ENCODE measurements around the gene C4A.
"Not testable (repeated sequence)": the region's sequence is repeated elsewhere in the genome, so short reads cannot be mapped to it uniquely, and the experiment has no call there.

Gene C4A

DNA sequence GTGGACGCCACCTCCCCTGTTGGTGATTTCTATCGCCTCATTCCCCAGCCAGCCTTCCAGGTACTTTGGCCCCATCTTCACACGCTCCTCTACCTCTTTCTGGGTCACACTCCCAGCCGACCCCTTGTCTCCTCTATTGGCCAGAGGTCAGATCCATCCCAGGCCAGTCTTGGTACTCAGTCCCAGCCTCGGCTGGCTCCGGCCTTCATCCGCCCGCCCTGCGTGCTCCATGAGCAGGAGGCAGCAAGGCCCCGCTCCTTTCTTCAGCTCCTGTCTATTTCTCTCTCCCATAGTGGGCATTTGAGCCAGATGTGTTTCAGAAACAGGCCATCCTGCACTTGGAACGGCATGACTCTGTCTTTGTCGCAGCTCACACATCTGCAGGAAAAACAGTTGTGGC is 20.2 kb upstream of the C4A start:
- no peak for DNase-seq

GRCh38 chr6:31963921-31964320 is 17.9 kb upstream of the C4A start:
- no peak for DNase-seq

DNA sequence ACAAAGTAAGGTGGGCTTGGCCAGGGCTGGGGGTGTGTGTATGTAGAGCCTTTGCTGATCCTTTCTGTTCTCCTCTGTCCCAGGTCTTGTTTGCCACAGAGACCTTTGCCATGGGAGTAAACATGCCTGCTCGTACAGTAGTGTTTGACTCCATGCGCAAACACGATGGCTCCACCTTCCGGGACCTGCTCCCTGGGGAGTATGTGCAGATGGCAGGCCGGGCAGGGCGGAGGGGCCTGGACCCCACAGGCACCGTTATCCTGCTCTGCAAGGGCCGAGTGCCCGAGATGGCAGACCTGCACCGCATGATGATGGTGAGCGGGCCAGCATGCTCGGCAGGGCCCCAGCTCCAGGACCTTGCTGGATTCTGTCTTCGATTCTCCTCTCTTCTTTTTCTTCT is 16.2 kb upstream of the C4A start:
- no peak for DNase-seq

DNA sequence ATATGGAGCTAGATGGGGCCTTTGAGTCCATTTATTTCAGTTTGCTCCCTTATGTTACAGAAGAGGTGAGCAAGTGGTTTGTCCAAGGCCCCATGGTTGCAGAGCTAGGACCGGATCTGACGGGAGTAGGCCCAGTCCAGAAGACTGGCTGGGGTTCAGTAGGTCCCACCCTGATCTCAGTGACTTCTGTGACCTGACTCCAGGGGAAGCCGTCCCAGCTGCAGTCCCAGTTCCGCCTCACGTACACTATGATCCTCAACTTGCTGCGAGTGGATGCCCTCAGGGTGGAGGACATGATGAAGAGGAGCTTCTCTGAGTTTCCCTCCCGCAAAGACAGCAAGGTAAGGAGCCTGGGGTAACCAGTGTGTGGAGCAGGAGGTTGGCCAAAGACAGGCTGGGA is 15.4 kb upstream of the C4A start:
- no peak for DNase-seq

- no peak for DNase-seq
Observed at GRCh38 chr6:31966997-31967925, 14.6 kb upstream of the C4A start.

DNA sequence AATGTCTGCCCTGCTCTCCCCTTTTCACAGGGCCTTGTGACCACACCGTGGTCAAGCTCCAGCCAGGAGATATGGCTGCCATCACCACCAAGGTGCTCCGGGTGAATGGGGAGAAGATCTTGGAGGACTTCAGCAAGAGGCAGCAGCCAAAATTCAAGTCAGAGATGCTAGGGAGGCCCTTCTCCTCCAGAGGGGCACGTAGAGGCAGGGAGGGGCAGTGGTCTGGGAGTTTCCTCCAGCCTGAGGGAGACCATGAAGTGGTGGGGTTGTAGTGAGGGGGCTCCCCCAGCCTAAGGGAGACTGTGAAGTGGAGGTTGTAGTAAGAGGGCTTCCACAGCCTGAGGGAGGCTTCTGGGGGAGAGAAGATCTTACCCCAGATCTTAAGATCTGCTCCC is 13.9 kb upstream of the C4A start:
- DNase-seq: no peak

DNA sequence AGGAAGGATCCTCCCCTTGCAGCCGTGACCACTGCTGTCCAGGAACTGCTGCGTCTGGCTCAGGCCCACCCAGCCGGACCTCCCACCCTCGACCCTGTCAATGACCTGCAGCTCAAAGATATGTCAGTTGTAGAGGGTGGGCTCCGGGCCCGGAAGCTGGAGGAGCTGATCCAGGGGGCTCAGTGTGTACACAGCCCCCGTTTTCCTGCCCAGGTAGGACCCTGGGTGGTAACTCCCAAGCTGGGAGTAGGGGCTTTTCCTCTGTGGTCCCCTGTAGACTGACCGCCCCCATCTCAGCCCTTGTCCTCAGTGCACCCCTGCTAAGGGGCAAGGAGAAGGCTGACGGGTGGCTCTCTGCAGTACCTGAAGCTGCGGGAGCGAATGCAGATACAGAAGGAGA is 13.5 kb upstream of the C4A start:
- DNase-seq: no peak

GRCh38 chr6:31968791-31969711 is 12.8 kb upstream of the C4A start:
- no peak for DNase-seq

GRCh38 chr6:31969712-31970603 is 11.9 kb upstream of the C4A start:
- no peak for DNase-seq

GRCh38 chr6:31970604-31971271 is 11.1 kb upstream of the C4A start:
- no peak for DNase-seq

DNA sequence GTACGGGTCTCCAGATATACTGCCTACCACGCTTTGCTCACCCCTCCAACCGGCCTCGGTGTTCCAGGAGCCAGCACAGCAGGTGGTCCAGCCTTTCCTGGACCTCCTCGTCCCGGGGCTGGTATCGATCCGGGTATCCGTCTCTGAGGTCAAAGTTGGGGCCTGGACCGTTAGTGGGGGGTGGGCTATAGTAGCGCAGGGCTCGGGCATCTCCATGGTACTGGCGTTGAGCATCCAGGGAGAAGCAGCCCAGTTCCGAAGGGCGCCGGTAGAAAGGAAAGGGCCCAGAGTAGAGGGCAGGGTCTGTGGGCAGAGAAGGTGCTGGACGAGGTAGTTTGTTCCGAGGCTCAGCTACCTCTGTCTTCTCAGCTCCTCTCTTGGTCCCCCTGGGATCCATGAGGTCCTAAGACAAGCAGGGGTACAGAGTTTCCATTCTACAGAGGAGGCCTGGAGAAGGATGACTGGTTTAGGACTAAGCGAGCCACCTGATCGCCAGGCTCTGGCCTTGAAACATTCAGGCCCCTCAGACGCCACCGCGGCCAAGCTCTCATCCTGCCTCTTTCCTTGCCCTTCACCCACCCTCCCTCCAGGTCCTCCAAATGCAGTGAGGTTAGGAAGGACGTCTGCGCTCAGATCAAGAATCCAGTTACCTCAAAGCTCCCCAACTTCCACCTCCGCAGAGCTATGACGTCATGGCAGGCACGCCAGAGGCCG is 10.4 kb upstream of the C4A start:
- DNase-seq: no peak

GRCh38 chr6:31971993-31972708 is 9.7 kb upstream of the C4A start, which contains the start of gene DXO:
Gene DXO (minus strand): TSS chr6:31972138. CDS start chr6:31971675, 463 bp downstream.
- peak; percentile 96 to 99 (median 98) for DNase-seq

GRCh38 chr6:31972709-31973350 is 9.0 kb upstream of the C4A start:
- DNase-seq: peak in 3 of 4 experiments; percentile 24 to 36 (median 35)

DNA sequence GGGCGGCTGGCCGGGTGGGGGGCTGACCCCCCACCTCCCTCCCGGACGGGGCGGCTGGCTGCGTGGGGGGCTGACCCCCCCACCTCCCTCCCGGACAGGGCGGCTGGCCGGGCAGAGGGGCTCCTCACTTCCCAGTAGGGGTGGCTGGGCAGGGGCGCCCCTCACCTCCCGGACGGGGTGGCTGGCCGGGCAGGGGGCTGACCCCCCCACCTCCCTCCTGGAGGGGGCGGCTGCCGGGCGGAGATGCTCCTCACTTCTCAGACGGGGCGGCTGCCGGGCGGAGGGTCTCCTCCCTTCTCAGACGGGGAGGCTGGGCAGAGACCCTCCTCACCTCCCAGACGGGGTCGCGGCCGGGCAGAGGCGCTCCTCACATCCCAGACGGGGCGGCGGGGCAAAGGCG is 5.8 kb upstream of the C4A start:
- DNase-seq: not testable (repeated sequence)

DNA sequence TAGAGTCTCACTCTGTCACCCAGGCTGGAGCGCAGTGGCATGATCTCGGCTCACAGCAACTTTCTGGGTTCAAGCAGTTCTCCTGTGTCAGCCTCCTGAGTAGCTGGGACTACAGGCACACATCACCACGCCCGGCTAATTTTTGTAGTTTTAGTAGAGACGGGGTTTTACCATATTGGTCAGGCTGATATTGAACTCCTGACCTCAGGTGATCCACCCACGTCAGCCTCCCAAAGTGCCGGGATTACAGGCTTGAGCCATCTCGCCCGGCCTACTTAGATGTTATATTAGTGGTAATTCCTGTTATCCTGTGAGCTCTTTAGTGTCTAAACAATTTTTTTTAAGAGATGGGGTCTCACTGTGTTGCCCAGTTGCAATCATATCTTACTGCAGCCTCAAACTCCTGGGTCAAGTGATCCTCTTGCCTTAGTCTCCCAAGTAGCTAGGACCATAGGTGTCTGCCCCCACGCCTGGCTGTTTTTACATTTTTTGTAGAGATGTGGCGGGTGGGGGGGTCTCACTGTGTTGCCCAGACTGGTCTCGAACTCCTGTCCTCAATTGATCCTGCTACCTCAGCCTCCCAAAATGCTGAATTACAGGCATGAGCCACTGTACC is 3.9 kb upstream of the C4A start:
- no peak for DNase-seq

DNA sequence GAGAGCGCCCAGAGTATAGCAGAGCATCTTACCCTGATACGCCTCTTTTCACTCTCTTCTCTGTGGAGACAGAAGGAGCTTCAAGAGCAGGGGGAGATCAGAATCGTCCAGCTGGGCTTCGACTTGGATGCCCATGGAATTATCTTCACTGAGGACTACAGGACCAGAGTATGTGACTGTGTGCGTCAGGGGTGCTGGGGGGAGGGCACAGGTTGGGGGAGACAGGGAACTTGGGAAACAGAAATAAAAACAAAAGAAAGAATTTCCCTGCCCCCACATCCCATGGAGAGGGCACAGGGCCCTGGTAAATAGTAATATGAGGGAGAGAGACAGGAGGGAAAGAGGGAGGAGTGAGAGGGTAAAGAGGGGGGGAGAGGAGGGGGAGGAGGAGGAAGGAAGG is 3.0 kb upstream of the C4A start:
- DNase-seq: no peak

GRCh38 chr6:31979238-31979898 is 2.5 kb upstream of the C4A start:
- no peak for DNase-seq

- DNase-seq: not testable (repeated sequence)
Observed at GRCh38 chr6:31980195-31980876, 1.5 kb upstream of the C4A start.
